SK-N-SH (cell line): ENCODE results near the gene ABCG1. TPM values are rescaled to one million over a fixed set of nuclear protein-coding genes. Genes with fewer than 3 reads are reported as not detected.

Experiments
- CTCF ChIA-PET: fragments of 300-600, 350-600 bp; formaldehyde crosslinking; extraction: SDS; loops from one replicate; lab custom pipeline; 2021; lab: Yijun Ruan, JAX
- POLR2A ChIA-PET: fragments of 350-600 bp; sonication (Branson Sonifier 250); formaldehyde crosslinking; extraction: SDS; loops from one replicate; lab custom pipeline; 2020; ENCODE audit warnings: antibody characterized with exemption, inconsistent platforms; lab: Yijun Ruan, JAX
- DNase-seq: peaks from one replicate; pipeline ENCODE4 v3.0.0; 2012
- H2AFZ ChIP-seq: fragments of 200-600 bp; sonication (generic); 2 replicates; pipeline ENCODE4 v1.8.1; 2016; ENCODE audit warnings: antibody characterized with exemption, mild to moderate bottlenecking, low read depth
- H3F3A ChIP-seq: fragments of 200-600 bp; sonication (generic); replicated peaks from 2 replicates; pipeline ENCODE3; 2016; ENCODE audit warnings: antibody characterized with exemption, mild to moderate bottlenecking; ENCODE audit not compliant: insufficient read depth
- H3K27ac ChIP-seq, 2 experiments: fragments of 200-500 bp in 1 of 2; fragments of 200-600 bp in 1 of 2; sonication (Bioruptor generic) in 1 of 2; sonication (generic), shearing (Covaris generic) in 1 of 2; 2 replicates each; pipeline versions ENCODE4 v1.5.1 to v1.6.1; 2014 to 2016; ENCODE audit warnings: low read depth in 2 of 2, inconsistent platforms in 1 of 2, low read length in 1 of 2, mild to moderate bottlenecking in 1 of 2, mixed read lengths in 1 of 2
- H3K27me3 ChIP-seq: fragments of 200-600 bp; sonication (generic), shearing (Covaris generic); 2 replicates; pipeline ENCODE4 v1.6.1; 2016; ENCODE audit warnings: mixed run types; ENCODE audit not compliant: insufficient read depth
- H3K36me3 ChIP-seq, 2 experiments: fragments of 200-500 bp in 1 of 2; fragments of 200-600 bp in 1 of 2; sonication (Bioruptor generic) in 1 of 2; sonication (generic) in 1 of 2; replicated peaks in 1 of 2; 2 replicates each; pipeline versions ENCODE3 to v1.5.1; 2014 to 2016; ENCODE audit warnings: low read length in 1 of 2, mild to moderate bottlenecking in 1 of 2; ENCODE audit not compliant: insufficient read depth in 2 of 2, control insufficient read depth in 1 of 2
- H3K4me1 ChIP-seq, 2 experiments: fragments of 200-500 bp in 1 of 2; fragments of 200-600 bp in 1 of 2; sonication (Bioruptor generic) in 1 of 2; sonication (generic), shearing (Covaris generic) in 1 of 2; 2 replicates each; pipeline versions ENCODE4 v1.5.1 to v1.6.1; 2014 to 2016; ENCODE audit warnings: low read depth in 1 of 2, low read length in 1 of 2, mixed run types in 1 of 2; ENCODE audit not compliant: insufficient read depth in 2 of 2, control insufficient read depth in 1 of 2
- H3K4me2 ChIP-seq: fragments of 200-600 bp; sonication (generic), shearing (Covaris generic); 2 replicates; pipeline ENCODE4 v1.6.1; 2017; ENCODE audit warnings: mixed run types
- H3K4me3 ChIP-seq, 2 experiments: fragments of 200-500 bp in 1 of 2; fragments of 200-600 bp in 1 of 2; sonication (Bioruptor generic) in 1 of 2; sonication (generic), shearing (Covaris generic) in 1 of 2; 2 replicates each; pipeline versions ENCODE4 v1.5.1 to v1.8.1; 2014 to 2016; ENCODE audit warnings: low read depth in 2 of 2, inconsistent platforms in 1 of 2, low read length in 1 of 2, mild to moderate bottlenecking in 1 of 2, mixed read lengths in 1 of 2, moderate library complexity in 1 of 2
- H3K79me2 ChIP-seq: fragments of 200-600 bp; sonication (generic); 2 replicates; pipeline ENCODE4 v1.8.1; 2017; ENCODE audit warnings: mild to moderate bottlenecking; ENCODE audit not compliant: insufficient read depth
- H3K9ac ChIP-seq: fragments of 200-600 bp; sonication (generic); 2 replicates; pipeline ENCODE4 v1.6.1; 2017; ENCODE audit warnings: mixed run types
- H3K9me2 ChIP-seq: fragments of 200-600 bp; sonication (generic); 2 replicates; pipeline ENCODE4 v1.6.1; 2017; ENCODE audit warnings: mixed run types
- H3K9me3 ChIP-seq: fragments of 200-600 bp; sonication (generic); 2 replicates; pipeline ENCODE4 v1.6.1; 2017; ENCODE audit warnings: mixed run types, mild to moderate bottlenecking, moderate library complexity
- H4K20me1 ChIP-seq: fragments of 200-600 bp; sonication (generic); 2 replicates; pipeline ENCODE4 v1.6.1; 2017; ENCODE audit warnings: mild to moderate bottlenecking, mixed run types; ENCODE audit not compliant: insufficient read depth
- CHD2 ChIP-seq: fragments of 150-350 bp; IDR thresholded peaks from 2 replicates; pipeline ENCODE4 v1.6.1; 2018; ENCODE audit warnings: low read length; ENCODE audit not compliant: partially characterized antibody
- EP300 ChIP-seq, 2 experiments: IDR thresholded peaks; 2 replicates each; pipeline versions ENCODE4 v1.4.0 to v1.6.1; 2012; ENCODE audit warnings: borderline replicate concordance in 1 of 2, low read depth in 1 of 2, low read length in 1 of 2
- EZH2phosphoT487 ChIP-seq: fragments of 200-600 bp; sonication (generic); IDR thresholded peaks from 2 replicates; pipeline ENCODE4 v1.6.1; 2017; ENCODE audit warnings: low read depth, mixed run types, mild to moderate bottlenecking, antibody characterized with exemption, moderate library complexity, borderline replicate concordance
- GABPA ChIP-seq: IDR thresholded peaks from 2 replicates; pipeline ENCODE4 v1.4.0; 2012; ENCODE audit warnings: low read depth, mild to moderate bottlenecking
- GATA2 ChIP-seq: sonication (generic); formaldehyde crosslinking; IDR thresholded peaks from 2 replicates; pipeline ENCODE4 v1.5.0; 2020; ENCODE audit warnings: mild to moderate bottlenecking, missing genetic modification reagents
- MEF2A ChIP-seq: IDR thresholded peaks from 2 replicates; pipeline ENCODE4 v1.4.0; 2012; ENCODE audit warnings: low read depth, borderline replicate concordance
- RFX5 ChIP-seq: IDR thresholded peaks from 2 replicates; pipeline ENCODE4 v1.6.1; 2012; ENCODE audit warnings: mild to moderate bottlenecking, improper control_type of control experiment, low read length
- SIN3A ChIP-seq: IDR thresholded peaks from 2 replicates; pipeline ENCODE4 v1.6.1; 2012; ENCODE audit warnings: low read depth, mild to moderate bottlenecking, low read length, moderate library complexity, borderline replicate concordance
- TCF12 ChIP-seq: IDR thresholded peaks from 2 replicates; pipeline ENCODE4 v1.4.0; 2012
- whole genome bisulfite sequencing: methylation state at CpG from one replicate; pipeline ENCODE4 v1.1.6; 2017; ENCODE audit warnings: low lambda C conversion rate; 5-methylcytosine and 5-hydroxymethylcytosine counted together
- polyA plus RNA-seq, 3 experiments: library from polyadenylated mRNA; depleted of rRNA; stranded (reverse); fragments of >200 nt; gene quantifications; 2 replicates each; pipeline ENCODE4 v1.2.3, GENCODE V29; 2012
- TF ChIP-seq, protein P1 (sequence below): fragments of 200-600 bp; sonication (generic); IDR thresholded peaks from 2 replicates; pipeline ENCODE4 v1.6.1; 2017; ENCODE audit warnings: antibody characterized with exemption, mild to moderate bottlenecking, moderate library complexity
- TF ChIP-seq, protein P2 (sequence below): IDR thresholded peaks from 2 replicates; pipeline ENCODE4 v1.6.1; 2012; ENCODE audit warnings: mild to moderate bottlenecking, low read depth, low read length, moderate library complexity
- TF ChIP-seq, protein P3 (sequence below): fragments of 150-350 bp; IDR thresholded peaks from 2 replicates; pipeline ENCODE4 v1.6.1; 2017; ENCODE audit warnings: antibody characterized with exemption, low read length, low read depth, borderline replicate concordance

Gene ABCG1
- polyA plus RNA-seq, 1 of the 3 experiments (the other 2 are of a cell fraction) = 0.07 TPM

DNA sequence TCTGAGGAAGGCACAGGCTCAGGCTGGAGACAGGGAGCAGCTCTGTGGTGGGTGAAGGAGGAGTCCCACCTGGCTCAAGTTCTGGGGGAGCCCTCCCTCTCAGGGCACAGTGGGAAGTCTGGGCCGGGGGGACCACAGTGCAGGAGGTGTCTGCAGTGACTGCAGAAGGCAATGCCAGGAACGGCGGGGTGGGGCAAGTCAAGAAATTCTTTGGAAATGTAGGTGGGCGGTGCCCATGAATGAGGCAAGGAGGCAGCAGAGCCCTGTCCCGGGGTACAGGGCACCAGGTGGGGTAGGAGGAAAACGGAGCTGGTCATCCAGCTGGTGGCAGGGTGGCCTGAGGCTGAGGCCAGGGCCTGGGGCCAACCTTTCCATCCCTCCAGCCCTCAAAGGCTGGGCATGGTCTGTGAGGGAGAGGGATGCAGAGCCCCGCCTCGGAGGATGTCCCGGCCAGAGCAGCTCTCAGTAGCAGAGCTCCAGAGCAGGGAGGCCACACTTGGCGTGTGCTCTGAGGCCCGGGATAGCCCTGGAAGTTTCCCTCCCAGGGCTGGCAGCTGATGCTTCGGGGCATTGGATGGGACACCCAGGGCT lies 91.6 kb downstream of the ABCG1 start:
- H3K36me3 ChIP-seq = no peaks in the 10 kb centered on the region
- no peak overlapping the region for H3K4me3 ChIP-seq
- H3K27me3 ChIP-seq = no peaks in the 10 kb centered on the region
- DNase-seq = no peak
- ChIA-PET CTCF (interaction anchor here (0.5 to 2.5 kb wide), 39 partner anchors 9 to 283 kb away, joined by 3 to 14 read pairs (median 5); partner anchors contain the start of genes ABCG1 and SLC37A1), POLR2A (no interaction called here)
- no peak overlapping the region for H2AFZ ChIP-seq
- no peak overlapping the region for H3K4me2 ChIP-seq
- no peaks in the 10 kb centered on the region for H3K9me3 ChIP-seq
- 57% methylated on average over 7 of the region's 12 CpGs for WGBS
- no peak overlapping the region for H3K27ac ChIP-seq
- no peaks in the 10 kb centered on the region for H3F3A ChIP-seq
- no peak overlapping the region for H3K9ac ChIP-seq
- TF ChIP-seq, protein P1, sequence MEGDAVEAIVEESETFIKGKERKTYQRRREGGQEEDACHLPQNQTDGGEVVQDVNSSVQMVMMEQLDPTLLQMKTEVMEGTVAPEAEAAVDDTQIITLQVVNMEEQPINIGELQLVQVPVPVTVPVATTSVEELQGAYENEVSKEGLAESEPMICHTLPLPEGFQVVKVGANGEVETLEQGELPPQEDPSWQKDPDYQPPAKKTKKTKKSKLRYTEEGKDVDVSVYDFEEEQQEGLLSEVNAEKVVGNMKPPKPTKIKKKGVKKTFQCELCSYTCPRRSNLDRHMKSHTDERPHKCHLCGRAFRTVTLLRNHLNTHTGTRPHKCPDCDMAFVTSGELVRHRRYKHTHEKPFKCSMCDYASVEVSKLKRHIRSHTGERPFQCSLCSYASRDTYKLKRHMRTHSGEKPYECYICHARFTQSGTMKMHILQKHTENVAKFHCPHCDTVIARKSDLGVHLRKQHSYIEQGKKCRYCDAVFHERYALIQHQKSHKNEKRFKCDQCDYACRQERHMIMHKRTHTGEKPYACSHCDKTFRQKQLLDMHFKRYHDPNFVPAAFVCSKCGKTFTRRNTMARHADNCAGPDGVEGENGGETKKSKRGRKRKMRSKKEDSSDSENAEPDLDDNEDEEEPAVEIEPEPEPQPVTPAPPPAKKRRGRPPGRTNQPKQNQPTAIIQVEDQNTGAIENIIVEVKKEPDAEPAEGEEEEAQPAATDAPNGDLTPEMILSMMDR = no peak
- TF ChIP-seq, protein P2, sequence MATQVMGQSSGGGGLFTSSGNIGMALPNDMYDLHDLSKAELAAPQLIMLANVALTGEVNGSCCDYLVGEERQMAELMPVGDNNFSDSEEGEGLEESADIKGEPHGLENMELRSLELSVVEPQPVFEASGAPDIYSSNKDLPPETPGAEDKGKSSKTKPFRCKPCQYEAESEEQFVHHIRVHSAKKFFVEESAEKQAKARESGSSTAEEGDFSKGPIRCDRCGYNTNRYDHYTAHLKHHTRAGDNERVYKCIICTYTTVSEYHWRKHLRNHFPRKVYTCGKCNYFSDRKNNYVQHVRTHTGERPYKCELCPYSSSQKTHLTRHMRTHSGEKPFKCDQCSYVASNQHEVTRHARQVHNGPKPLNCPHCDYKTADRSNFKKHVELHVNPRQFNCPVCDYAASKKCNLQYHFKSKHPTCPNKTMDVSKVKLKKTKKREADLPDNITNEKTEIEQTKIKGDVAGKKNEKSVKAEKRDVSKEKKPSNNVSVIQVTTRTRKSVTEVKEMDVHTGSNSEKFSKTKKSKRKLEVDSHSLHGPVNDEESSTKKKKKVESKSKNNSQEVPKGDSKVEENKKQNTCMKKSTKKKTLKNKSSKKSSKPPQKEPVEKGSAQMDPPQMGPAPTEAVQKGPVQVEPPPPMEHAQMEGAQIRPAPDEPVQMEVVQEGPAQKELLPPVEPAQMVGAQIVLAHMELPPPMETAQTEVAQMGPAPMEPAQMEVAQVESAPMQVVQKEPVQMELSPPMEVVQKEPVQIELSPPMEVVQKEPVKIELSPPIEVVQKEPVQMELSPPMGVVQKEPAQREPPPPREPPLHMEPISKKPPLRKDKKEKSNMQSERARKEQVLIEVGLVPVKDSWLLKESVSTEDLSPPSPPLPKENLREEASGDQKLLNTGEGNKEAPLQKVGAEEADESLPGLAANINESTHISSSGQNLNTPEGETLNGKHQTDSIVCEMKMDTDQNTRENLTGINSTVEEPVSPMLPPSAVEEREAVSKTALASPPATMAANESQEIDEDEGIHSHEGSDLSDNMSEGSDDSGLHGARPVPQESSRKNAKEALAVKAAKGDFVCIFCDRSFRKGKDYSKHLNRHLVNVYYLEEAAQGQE = no peak
- TF ChIP-seq CHD2 = no peak
- no peak for TF ChIP-seq SIN3A
- TF ChIP-seq, protein P3, sequence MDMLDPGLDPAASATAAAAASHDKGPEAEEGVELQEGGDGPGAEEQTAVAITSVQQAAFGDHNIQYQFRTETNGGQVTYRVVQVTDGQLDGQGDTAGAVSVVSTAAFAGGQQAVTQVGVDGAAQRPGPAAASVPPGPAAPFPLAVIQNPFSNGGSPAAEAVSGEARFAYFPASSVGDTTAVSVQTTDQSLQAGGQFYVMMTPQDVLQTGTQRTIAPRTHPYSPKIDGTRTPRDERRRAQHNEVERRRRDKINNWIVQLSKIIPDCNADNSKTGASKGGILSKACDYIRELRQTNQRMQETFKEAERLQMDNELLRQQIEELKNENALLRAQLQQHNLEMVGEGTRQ = no peak
- no peak for TF ChIP-seq MEF2A
- no peak for TF ChIP-seq GABPA
- no peak for TF ChIP-seq EP300 (IDR thresholded peaks at IDR 0.05; ENCODE audit: borderline replicate concordance in 1 of 2, low read depth in 1 of 2, low read length in 1 of 2)
- no peak for TF ChIP-seq RFX5
- TF ChIP-seq EZH2phosphoT487 = no peak
- no peak for TF ChIP-seq GATA2 (CRISPR knock-in tag)
- no peak for TF ChIP-seq TCF12
- TF ChIP-seq, all 33 proteins: peak for 0
- Histone ChIP-seq H3K79me2 (no peaks in the 10 kb centered on the region), H3K4me1 (peaks cover 0 to 7% of the 10 kb centered on the region in 2 experiments; a peak in 1 of 4 replicates), H4K20me1 (no peaks in the 10 kb centered on the region), H3K9me2 (no peaks in the 10 kb centered on the region)
